ACC112 (cell line): ENCODE measurements around the gene USP17L11.
"Not testable (repeated sequence)": the region's sequence is repeated elsewhere in the genome, so short reads cannot be mapped to it uniquely, and the experiment has no call there.

Source experiments
- H2AFZ ChIP-seq: fragments of 200-600 bp; sonication (generic); one replicate; pipeline ENCODE4 v1.6.0; 2017; ENCODE audit warnings: antibody characterized with exemption, low read length; ENCODE audit not compliant: unreplicated experiment
- H3K27ac ChIP-seq: fragments of 200-600 bp; sonication (generic); 2 replicates; pipeline ENCODE4 v1.5.1; 2014; ENCODE audit warnings: low read depth, mild to moderate bottlenecking, antibody characterized with exemption, low read length, moderate library complexity
- H3K27me3 ChIP-seq: fragments of 200-600 bp; sonication (generic); 2 replicates; pipeline ENCODE4 v1.6.1; 2014; ENCODE audit warnings: mild to moderate bottlenecking, antibody characterized with exemption, low read length, moderate library complexity, mixed read lengths; ENCODE audit not compliant: insufficient read depth
- H3K36me3 ChIP-seq: fragments of 200-600 bp; sonication (generic); 2 replicates; pipeline ENCODE4 v1.6.1; 2016; ENCODE audit warnings: mild to moderate bottlenecking, antibody characterized with exemption, low read length, moderate library complexity, mixed read lengths; ENCODE audit not compliant: insufficient read depth
- H3K4me1 ChIP-seq: fragments of 200-600 bp; sonication (generic); one replicate; pipeline ENCODE4 v1.6.1; 2016; ENCODE audit warnings: low read length, mixed read lengths; ENCODE audit not compliant: insufficient read depth, unreplicated experiment, control insufficient read depth
- H3K4me3 ChIP-seq: fragments of 200-600 bp; sonication (generic); 2 replicates; pipeline ENCODE4 v1.5.1; 2014; ENCODE audit warnings: mild to moderate bottlenecking, low read depth, low read length
- H3K79me2 ChIP-seq: fragments of 200-600 bp; sonication (generic); one replicate; pipeline ENCODE4 v1.6.0; 2016; ENCODE audit warnings: low read length; ENCODE audit not compliant: control insufficient read depth, unreplicated experiment, insufficient read depth

The USP17L11 gene

DNA sequence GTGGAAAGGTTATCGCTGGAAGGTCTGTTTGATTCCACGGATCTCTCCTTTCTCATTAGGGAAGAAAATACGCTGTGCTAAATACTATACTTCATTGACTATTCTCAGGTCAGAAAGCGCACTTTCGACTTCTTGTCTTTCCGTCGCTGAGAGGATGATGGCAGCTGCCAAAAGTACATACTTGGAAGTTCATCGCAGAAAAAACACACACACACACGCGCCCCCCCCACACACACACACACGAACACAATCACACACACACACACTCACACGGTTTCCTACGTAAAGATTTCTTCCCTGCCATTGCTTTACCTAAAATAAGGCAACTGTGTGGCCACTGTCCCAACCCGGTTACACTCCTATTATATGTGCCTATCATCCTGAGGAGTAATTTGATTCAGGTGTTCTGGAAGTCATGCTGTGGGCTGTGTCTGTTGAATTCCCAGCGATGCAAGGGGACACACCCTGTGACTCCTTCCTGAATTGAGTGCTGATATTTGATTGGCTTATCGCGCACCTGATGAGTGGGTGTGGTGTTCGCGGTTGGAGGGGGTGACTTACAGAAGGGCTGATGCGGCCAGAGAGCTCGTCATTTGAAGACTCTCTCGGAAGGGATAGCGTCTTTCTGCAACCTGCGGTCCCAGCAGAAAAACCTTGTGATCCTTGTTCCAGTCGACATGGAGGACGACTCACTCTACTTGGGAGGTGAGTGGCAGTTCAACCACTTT, 32.9 kb downstream of the USP17L11 start, which contains the start of gene USP17L18:
Gene USP17L18, plus strand, starts transcription at position 678 of the 728 bp plus-strand sequence. Its CDS starts 0 bp downstream, at position 678.
- not testable (repeated sequence) for H3K4me1 ChIP-seq, H3K27me3 ChIP-seq, H3K4me3 ChIP-seq, H3K79me2 ChIP-seq, H3K27ac ChIP-seq, H3K36me3 ChIP-seq, H2AFZ ChIP-seq

DNA sequence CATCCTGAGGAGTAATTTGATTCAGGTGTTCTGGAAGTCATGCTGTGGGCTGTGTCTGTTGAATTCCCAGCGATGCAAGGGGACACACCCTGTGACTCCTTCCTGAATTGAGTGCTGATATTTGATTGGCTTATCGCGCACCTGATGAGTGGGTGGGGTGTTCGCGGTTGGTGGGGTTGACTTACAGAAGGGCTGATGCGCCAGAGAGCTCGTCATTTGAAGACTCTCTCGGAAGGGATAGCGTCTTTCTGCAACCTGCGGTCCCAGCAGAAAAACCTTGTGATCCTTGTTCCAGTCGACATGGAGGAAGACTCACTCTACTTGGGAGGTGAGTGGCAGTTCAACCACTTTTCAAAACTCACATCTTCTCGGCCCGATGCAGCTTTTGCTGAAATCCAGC, 37.9 kb downstream of the USP17L11 start, which contains the start of gene USP17L19:
Gene USP17L19, plus strand, starts transcription at position 301 of the 400 bp plus-strand sequence. Its CDS starts 0 bp downstream, at position 301.
- not testable (repeated sequence) for H3K4me3 ChIP-seq, H3K36me3 ChIP-seq, H3K4me1 ChIP-seq, H3K79me2 ChIP-seq, H2AFZ ChIP-seq, H3K27me3 ChIP-seq, H3K27ac ChIP-seq

DNA sequence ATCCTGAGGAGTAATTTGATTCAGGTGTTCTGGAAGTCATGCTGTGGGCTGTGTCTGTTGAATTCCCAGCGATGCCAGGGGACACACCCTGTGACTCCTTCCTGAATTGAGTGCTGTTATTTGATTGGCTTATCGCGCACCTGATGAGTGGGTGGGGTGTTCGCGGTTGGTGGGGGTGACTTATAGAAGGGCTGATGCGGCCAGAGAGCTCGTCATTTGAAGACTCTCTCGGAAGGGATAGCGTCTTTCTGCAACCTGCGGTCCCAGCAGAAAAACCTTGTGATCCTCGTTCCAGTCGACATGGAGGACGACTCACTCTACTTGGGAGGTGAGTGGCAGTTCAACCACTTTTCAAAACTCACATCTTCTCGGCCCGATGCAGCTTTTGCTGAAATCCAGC, 42.6 kb downstream of the USP17L11 start, which contains the start of gene USP17L20:
Gene USP17L20, plus strand, starts transcription at position 301 of the 400 bp plus-strand sequence. Its CDS starts 0 bp downstream, at position 301.
- not testable (repeated sequence) for H2AFZ ChIP-seq, H3K27me3 ChIP-seq, H3K27ac ChIP-seq

DNA sequence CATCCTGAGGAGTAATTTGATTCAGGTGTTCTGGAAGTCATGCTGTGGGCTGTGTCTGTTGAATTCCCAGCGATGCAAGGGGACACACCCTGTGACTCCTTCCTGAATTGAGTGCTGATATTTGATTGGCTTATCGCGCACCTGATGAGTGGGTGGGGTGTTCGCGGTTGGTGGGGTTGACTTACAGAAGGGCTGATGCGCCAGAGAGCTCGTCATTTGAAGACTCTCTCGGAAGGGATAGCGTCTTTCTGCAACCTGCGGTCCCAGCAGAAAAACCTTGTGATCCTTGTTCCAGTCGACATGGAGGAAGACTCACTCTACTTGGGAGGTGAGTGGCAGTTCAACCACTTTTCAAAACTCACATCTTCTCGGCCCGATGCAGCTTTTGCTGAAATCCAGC, 47.4 kb downstream of the USP17L11 start, which contains the start of gene USP17L21:
Gene USP17L21, plus strand, starts transcription at position 301 of the 400 bp plus-strand sequence. Its CDS starts 0 bp downstream, at position 301.
- not testable (repeated sequence) for H3K79me2 ChIP-seq, H3K27me3 ChIP-seq, H3K36me3 ChIP-seq, H3K27ac ChIP-seq, H2AFZ ChIP-seq, H3K4me1 ChIP-seq, H3K4me3 ChIP-seq

More for the DNA sequence above, 42.6 kb downstream of the USP17L11 start, which contains the start of gene USP17L20:
- not testable (repeated sequence) for H3K4me3 ChIP-seq, H3K79me2 ChIP-seq, H3K36me3 ChIP-seq, H3K4me1 ChIP-seq
